Activated CD8-positive, alpha-beta memory T cell treated with anti-CD3 and anti-CD28 coated beads for 4 hours (primary cell): ENCODE results near the gene THAP9.
"Not testable (repeated sequence)": the region's sequence is repeated elsewhere in the genome, so short reads cannot be mapped to it uniquely, and the experiment has no call there.

Experiments used
- DNase-seq, 2 donors: peaks; one replicate each; pipeline ENCODE4 v3.0.0-alpha.2; 2020; ENCODE audit warnings: low read depth in 2 of 2

THAP9 gene

GRCh38 chr4:82896755-82897154 lies 3.8 kb upstream of the THAP9 start:
- no peak for DNase-seq

GRCh38 chr4:82898322-82899243 lies 2.0 kb upstream of the THAP9 start:
- DNase-seq = no peak

GRCh38 chr4:82899374-82900065 lies 1.0 kb upstream of the THAP9 start:
- no peak for DNase-seq

- DNase-seq = no peak
Measured at GRCh38 chr4:82900066-82900410, 497 bp upstream of the THAP9 start.

- no peak for DNase-seq
Measured at GRCh38 chr4:82901183-82901718, 716 bp downstream of the THAP9 start.

- no peak for DNase-seq
Measured at GRCh38 chr4:82903737-82904136, 3.2 kb downstream of the THAP9 start.

- peak in 1 of 2 donors; percentile 28 for DNase-seq
Measured at GRCh38 chr4:82905205-82905604, 4.7 kb downstream of the THAP9 start.

- no peak for DNase-seq
Measured at GRCh38 chr4:82906469-82906868, 5.9 kb downstream of the THAP9 start.

- no peak for DNase-seq
Measured at GRCh38 chr4:82909326-82909725, 8.8 kb downstream of the THAP9 start.

- no peak for DNase-seq
Measured at GRCh38 chr4:82913305-82913704, 12.8 kb downstream of the THAP9 start.

GRCh38 chr4:82913968-82914367 lies 13.4 kb downstream of the THAP9 start:
- DNase-seq = not testable (repeated sequence)

GRCh38 chr4:82918091-82918490 lies 17.6 kb downstream of the THAP9 start:
- no peak for DNase-seq

- no peak for DNase-seq
Measured at GRCh38 chr4:82919386-82919785, 18.9 kb downstream of the THAP9 start.

GRCh38 chr4:82921795-82922194 lies 21.3 kb downstream of the THAP9 start:
- DNase-seq = no peak

- DNase-seq = no peak
Measured at GRCh38 chr4:82930848-82931755, 30.6 kb downstream of the THAP9 start.

GRCh38 chr4:82934441-82934840 lies 33.9 kb downstream of the THAP9 start:
- no peak for DNase-seq

GRCh38 chr4:82939414-82939813 lies 38.9 kb downstream of the THAP9 start:
- DNase-seq = no peak

- DNase-seq = no peak
Measured at GRCh38 chr4:82947498-82947897, 47.0 kb downstream of the THAP9 start.

GRCh38 chr4:82948647-82949204 lies 48.2 kb downstream of the THAP9 start:
- DNase-seq = no peak

GRCh38 chr4:82951196-82951595 lies 50.7 kb downstream of the THAP9 start:
- DNase-seq = no peak

- DNase-seq = no peak
Measured at GRCh38 chr4:82954212-82954611, 53.7 kb downstream of the THAP9 start.
